Neural cell (in vitro differentiated cells): Measurements from ENCODE around the gene NTPCR.

Experiments
- CTCF ChIP-seq: fragments of 450-650 bp; IDR thresholded peaks from 2 replicates; pipeline ENCODE4 v1.5.1; 2014; ENCODE audit warnings: antibody characterized with exemption, mild to moderate bottlenecking, moderate library complexity; ENCODE audit not compliant: poor library complexity, severe bottlenecking
- EZH2 ChIP-seq: fragments of 200-600, 300-800 bp; shearing (Covaris generic), sonication (generic); IDR thresholded peaks from 2 replicates; pipeline ENCODE4 v1.6.1; 2014; ENCODE audit warnings: antibody characterized with exemption, low read length, borderline replicate concordance, mild to moderate bottlenecking; ENCODE audit not compliant: insufficient read depth, poor library complexity, severe bottlenecking
- POLR2AphosphoS5 ChIP-seq: IDR thresholded peaks from 2 replicates; pipeline ENCODE4 v1.6.1; 2012

GRCh38 chr1:232991238-232991637 lies 40.8 kb downstream of the NTPCR start:
- TF ChIP-seq CTCF, result no peak
- TF ChIP-seq EZH2, result no peak
- TF ChIP-seq POLR2AphosphoS5, result no peak
